KMS-11 (cell line): Measurements from ENCODE around the gene USP24.

ENCODE experiments used
- H2AFZ ChIP-seq: fragments of 200-600 bp; sonication (generic); 2 replicates; pipeline ENCODE4 v1.6.1; 2016; ENCODE audit warnings: antibody characterized with exemption, mixed run types, low read depth
- H3K27ac ChIP-seq: fragments of 200-600 bp; sonication (generic); 2 replicates; pipeline ENCODE4 v1.6.1; 2016; ENCODE audit warnings: mild to moderate bottlenecking, mixed run types
- H3K27me3 ChIP-seq: fragments of 200-600 bp; sonication (generic); 2 replicates; pipeline ENCODE4 v1.6.1; 2017; ENCODE audit warnings: mild to moderate bottlenecking, low read depth, mixed run types, moderate library complexity; ENCODE audit not compliant: insufficient read depth
- H3K36me3 ChIP-seq: fragments of 200-600 bp; sonication (generic); 2 replicates; pipeline ENCODE4 v1.6.1; 2017; ENCODE audit warnings: mild to moderate bottlenecking, mixed run types; ENCODE audit not compliant: insufficient read depth
- H3K4me1 ChIP-seq: fragments of 200-600 bp; sonication (generic); 2 replicates; pipeline ENCODE4 v1.6.1; 2016; ENCODE audit warnings: mild to moderate bottlenecking, low read depth, mixed run types; ENCODE audit not compliant: poor library complexity, severe bottlenecking
- H3K4me2 ChIP-seq: fragments of 200-600 bp; sonication (generic); 2 replicates; pipeline ENCODE4 v1.7.0; 2016; ENCODE audit warnings: mild to moderate bottlenecking, mixed run types
- H3K4me3 ChIP-seq: fragments of 200-600 bp; sonication (generic); IDR thresholded peaks from 2 replicates; pipeline ENCODE4 v1.6.1; 2017; ENCODE audit warnings: low read depth, low read length, mixed read lengths; ENCODE audit not compliant: insufficient read depth
- H3K79me2 ChIP-seq: fragments of 200-600 bp; sonication (generic); 2 replicates; pipeline ENCODE4 v1.6.1; 2016; ENCODE audit warnings: low read depth, mixed run types; ENCODE audit not compliant: insufficient read depth
- H3K9ac ChIP-seq: fragments of 200-600 bp; sonication (generic); 2 replicates; pipeline ENCODE4 v1.6.1; 2016; ENCODE audit warnings: mild to moderate bottlenecking, mixed run types
- H4K20me1 ChIP-seq: fragments of 200-600 bp; sonication (generic); 2 replicates; pipeline ENCODE4 v1.6.1; 2016; ENCODE audit warnings: mild to moderate bottlenecking, mixed run types; ENCODE audit not compliant: insufficient read depth
- TF ChIP-seq, protein P1 (sequence below): fragments of 200-600 bp; sonication (generic); conservative IDR thresholded peaks from 2 replicates; pipeline ENCODE4 v1.6.1; 2017; ENCODE audit warnings: low read depth, mild to moderate bottlenecking, antibody characterized with exemption, low read length, moderate library complexity, mixed read lengths

USP24 gene

DNA sequence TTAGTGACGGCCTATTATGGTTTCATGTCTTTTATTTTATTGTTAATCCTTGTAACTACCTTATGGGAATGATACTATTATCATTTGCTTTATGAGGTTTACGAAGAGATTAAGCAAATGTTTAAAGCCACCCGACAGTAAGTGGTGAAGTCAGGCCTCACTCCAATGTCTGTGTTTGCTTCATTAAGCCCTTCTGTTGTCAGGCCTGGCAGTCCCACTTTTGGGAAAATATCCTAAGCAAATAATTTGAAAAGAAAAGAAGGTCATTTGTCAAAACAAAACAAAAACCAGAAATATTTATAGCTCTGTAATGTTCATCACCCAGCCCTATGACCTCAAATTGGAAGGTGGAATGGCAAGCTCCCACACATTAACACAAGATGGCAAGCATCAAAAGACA, 40.7 kb upstream of the USP24 start:
- H3K27me3 ChIP-seq = no peaks in the 10 kb centered on the region
- H3K9ac ChIP-seq = no peak overlapping the region
- H3K27ac ChIP-seq = no peak overlapping the region
- H4K20me1 ChIP-seq = no peaks in the 10 kb centered on the region
- TF ChIP-seq, protein P1, sequence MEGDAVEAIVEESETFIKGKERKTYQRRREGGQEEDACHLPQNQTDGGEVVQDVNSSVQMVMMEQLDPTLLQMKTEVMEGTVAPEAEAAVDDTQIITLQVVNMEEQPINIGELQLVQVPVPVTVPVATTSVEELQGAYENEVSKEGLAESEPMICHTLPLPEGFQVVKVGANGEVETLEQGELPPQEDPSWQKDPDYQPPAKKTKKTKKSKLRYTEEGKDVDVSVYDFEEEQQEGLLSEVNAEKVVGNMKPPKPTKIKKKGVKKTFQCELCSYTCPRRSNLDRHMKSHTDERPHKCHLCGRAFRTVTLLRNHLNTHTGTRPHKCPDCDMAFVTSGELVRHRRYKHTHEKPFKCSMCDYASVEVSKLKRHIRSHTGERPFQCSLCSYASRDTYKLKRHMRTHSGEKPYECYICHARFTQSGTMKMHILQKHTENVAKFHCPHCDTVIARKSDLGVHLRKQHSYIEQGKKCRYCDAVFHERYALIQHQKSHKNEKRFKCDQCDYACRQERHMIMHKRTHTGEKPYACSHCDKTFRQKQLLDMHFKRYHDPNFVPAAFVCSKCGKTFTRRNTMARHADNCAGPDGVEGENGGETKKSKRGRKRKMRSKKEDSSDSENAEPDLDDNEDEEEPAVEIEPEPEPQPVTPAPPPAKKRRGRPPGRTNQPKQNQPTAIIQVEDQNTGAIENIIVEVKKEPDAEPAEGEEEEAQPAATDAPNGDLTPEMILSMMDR = no peak
- H3K36me3 ChIP-seq = no peaks in the 10 kb centered on the region
- no peak overlapping the region for H2AFZ ChIP-seq
- no peaks in the 10 kb centered on the region for H3K79me2 ChIP-seq
- no peak overlapping the region for H3K4me3 ChIP-seq
- H3K4me1 ChIP-seq = peaks cover 11% of the 10 kb centered on the region
- H3K4me2 ChIP-seq = no peak overlapping the region

- no peak overlapping the region for H2AFZ ChIP-seq
- H4K20me1 ChIP-seq = no peaks in the 10 kb centered on the region
- no peak overlapping the region for H3K4me3 ChIP-seq
- H3K4me2 ChIP-seq = no peak overlapping the region
- H3K4me1 ChIP-seq = peaks cover 6% of the 10 kb centered on the region
- TF ChIP-seq, protein P1 = no peak
- H3K27ac ChIP-seq = no peak overlapping the region
- H3K27me3 ChIP-seq = no peaks in the 10 kb centered on the region
- no peak overlapping the region for H3K9ac ChIP-seq
- no peaks in the 10 kb centered on the region for H3K79me2 ChIP-seq
- no peaks in the 10 kb centered on the region for H3K36me3 ChIP-seq
Observed at GRCh38 chr1:55252942-55253589, 37.9 kb upstream of the USP24 start.

DNA sequence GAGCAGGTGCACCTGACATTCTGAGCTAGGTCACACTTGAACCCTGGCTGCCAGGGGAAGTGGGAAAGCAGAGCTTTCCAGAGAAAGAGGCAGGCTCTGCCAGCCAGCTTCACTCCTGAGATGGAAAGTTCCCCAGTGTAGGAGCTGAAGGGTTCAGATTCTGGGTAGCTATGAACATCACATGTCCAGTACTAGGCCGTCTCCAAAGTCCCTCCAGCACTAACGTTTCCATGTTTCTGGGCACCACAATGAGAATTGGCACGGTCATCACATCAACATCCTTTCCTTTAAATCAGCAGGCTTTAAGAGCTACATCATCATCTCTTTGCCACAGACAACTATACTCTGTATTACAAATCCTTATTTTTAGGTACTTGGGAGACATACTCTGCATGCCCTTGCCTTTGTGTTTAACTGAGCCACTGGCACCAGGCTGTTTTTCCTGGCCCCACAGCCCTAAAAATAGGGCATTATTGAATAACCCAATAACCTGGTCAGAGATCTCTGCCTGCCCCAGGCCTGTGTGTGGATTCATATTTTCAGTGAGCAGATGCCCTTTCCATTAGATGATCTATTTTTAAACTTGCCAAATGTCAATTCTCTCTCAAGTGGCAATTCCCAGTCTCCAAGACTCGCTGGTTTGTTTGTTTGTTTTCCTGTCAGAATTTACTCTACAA, 35.4 kb upstream of the USP24 start:
- H3K4me2 ChIP-seq = no peak overlapping the region
- no peaks in the 10 kb centered on the region for H3K79me2 ChIP-seq
- H3K36me3 ChIP-seq = no peaks in the 10 kb centered on the region
- TF ChIP-seq, protein P1 = no peak
- no peak overlapping the region for H3K9ac ChIP-seq
- H3K4me3 ChIP-seq = no peak overlapping the region
- H3K27me3 ChIP-seq = no peaks in the 10 kb centered on the region
- H3K4me1 ChIP-seq = no peaks in the 10 kb centered on the region
- H4K20me1 ChIP-seq = no peaks in the 10 kb centered on the region
- H2AFZ ChIP-seq = no peak overlapping the region
- no peak overlapping the region for H3K27ac ChIP-seq

DNA sequence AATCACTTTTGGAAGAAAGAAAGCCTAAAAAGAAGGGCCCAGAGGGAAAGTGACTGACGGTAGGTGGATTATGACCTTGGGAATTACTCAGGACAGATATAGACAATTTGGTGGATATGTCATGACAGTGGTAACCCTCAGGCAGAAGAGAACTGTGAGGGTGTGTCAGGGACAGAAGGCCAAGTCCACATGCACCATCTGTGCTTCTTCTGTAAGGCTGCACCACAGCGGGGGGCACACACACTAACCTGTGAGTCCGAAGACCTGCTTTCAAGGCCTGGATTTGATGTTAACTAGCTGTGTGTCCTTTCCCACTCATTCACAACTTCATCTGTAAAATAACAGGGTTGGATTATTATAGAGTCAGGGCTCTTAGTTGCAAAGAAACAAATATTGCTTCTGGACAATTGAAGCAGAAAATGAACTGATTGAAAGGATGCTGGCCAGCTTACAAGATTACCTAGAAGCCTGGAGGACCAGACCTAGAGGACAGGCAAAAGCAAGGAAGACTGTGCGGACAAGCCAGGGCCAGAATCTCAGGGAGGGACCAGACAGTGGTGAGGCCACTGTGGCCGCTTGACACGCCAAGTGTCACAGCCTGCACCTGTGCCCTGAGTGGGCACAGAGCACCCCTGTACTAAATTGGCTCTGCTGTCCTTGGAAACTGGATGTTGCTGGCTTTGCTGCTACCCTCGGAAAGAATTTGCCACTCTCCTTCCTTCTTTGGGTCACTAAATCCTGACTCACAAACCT, 34.7 kb upstream of the USP24 start:
- no peak overlapping the region for H2AFZ ChIP-seq

More for the DNA sequence above, 34.7 kb upstream of the USP24 start:
- Histone ChIP-seq H3K4me1 (no peaks in the 10 kb centered on the region), H3K9ac (no peak overlapping the region), H3K4me3 (no peak overlapping the region), H3K27ac (no peak overlapping the region), H3K27me3 (no peaks in the 10 kb centered on the region), H3K36me3 (no peaks in the 10 kb centered on the region), H3K4me2 (no peak overlapping the region), H4K20me1 (no peaks in the 10 kb centered on the region), H3K79me2 (no peaks in the 10 kb centered on the region)
- TF ChIP-seq, protein P1 = no peak
